Gastrocnemius medialis (tissue), 4 donors: Measurements from ENCODE around the gene PJVK.

Experiments used
- CTCF ChIP-seq, 5 experiments: fragments of 450-650 bp in 3 of 5; fragments of 200-600 bp in 2 of 5; sonication (generic) in 2 of 5; IDR thresholded peaks in 4 of 5; conservative IDR thresholded peaks in 1 of 5; 1 replicate in 4 of 5; 2 replicates in 1 of 5; pipeline ENCODE4 v1.5.1; 2016 to 2019; ENCODE audit warnings: antibody characterized with exemption in 5 of 5, mild to moderate bottlenecking in 3 of 5, moderate library complexity in 3 of 5
- POLR2A ChIP-seq, 2 donors: fragments of 450-650 bp; IDR thresholded peaks; one replicate each; pipeline ENCODE4 v1.6.1; 2017; ENCODE audit warnings: antibody characterized with exemption in 2 of 2, mild to moderate bottlenecking in 2 of 2, moderate library complexity in 2 of 2

GRCh38 chr2:178427458-178427857 lies 23.7 kb upstream of the PJVK start:
- TF ChIP-seq CTCF (IDR thresholded peaks at IDR 0.05 in 4 of 5, conservative IDR thresholded peaks at IDR 0.05 in 1 of 5) (no peak), POLR2A (IDR thresholded peaks at IDR 0.05) (no peak)
